Activated CD4-positive, alpha-beta memory T cell treated with anti-CD3 and anti-CD28 coated beads, Interleukin-2, amount 10 ng/mL, durations not matched to agents 7 days and 5 days (primary cell): ENCODE measurements around the gene TMCC1. TPM values are rescaled to one million over a fixed set of nuclear protein-coding genes. Genes with fewer than 3 reads are reported as not detected.
"Not testable (repeated sequence)": the region's sequence is repeated elsewhere in the genome, so short reads cannot be mapped to it uniquely, and the experiment has no call there.

Source experiments
- CTCF ChIA-PET: fragments of 350-600 bp; sonication (Branson Sonifier 250); formaldehyde crosslinking; loops from one replicate; lab custom pipeline; 2021; ENCODE audit warnings: antibody characterized with exemption, inconsistent platforms; lab: Charles Lee
- POLR2A ChIA-PET: fragments of 350-600 bp; sonication (Branson Sonifier 250); formaldehyde crosslinking; loops from one replicate; lab custom pipeline; 2021; ENCODE audit warnings: antibody characterized with exemption; lab: Charles Lee
- DNase-seq: peaks from one replicate; pipeline ENCODE4 v3.0.0-alpha.2; 2020
- H3K27ac Mint-ChIP-seq: one replicate; pipeline ENCODE4 v1.8.0; 2021; ENCODE audit warnings: mild to moderate bottlenecking, mixed read lengths
- H3K27me3 Mint-ChIP-seq: one replicate; pipeline ENCODE4 v1.8.0; 2021; ENCODE audit warnings: mixed read lengths
- H3K36me3 Mint-ChIP-seq: one replicate; pipeline ENCODE4 v1.8.0; 2021; ENCODE audit warnings: low read depth, mixed read lengths
- H3K4me1 Mint-ChIP-seq: one replicate; pipeline ENCODE4 v1.8.0; 2021; ENCODE audit warnings: mixed read lengths
- H3K4me3 Mint-ChIP-seq: one replicate; pipeline ENCODE4 v1.8.0; 2021; ENCODE audit warnings: mild to moderate bottlenecking, mixed read lengths
- H3K9me3 Mint-ChIP-seq: one replicate; pipeline ENCODE4 v1.8.0; 2021; ENCODE audit warnings: mixed read lengths
- total RNA-seq, 2 experiments: library from RNA; stranded (reverse); gene quantifications; one replicate each; pipeline ENCODE4 v1.2.3, GENCODE V29; 2021

TMCC1 gene
- total RNA-seq, 2 experiments from 2014 or later = 18.5 to 20.4 TPM

GRCh38 chr3:129855170-129855831 is 38.2 kb downstream of the TMCC1 start:
- no peaks in the 10 kb centered on the region for H3K9me3 Mint-ChIP-seq
- H3K4me3 Mint-ChIP-seq = no peak overlapping the region
- peaks cover 21% of the 10 kb centered on the region for H3K36me3 Mint-ChIP-seq
- ChIA-PET CTCF (no interaction called here), POLR2A (interaction anchor here (1.1 kb wide), 1 partner anchor 37 kb away, joined by 3 read pairs; no protein-coding TSS in a partner anchor)
- peaks cover 11% of the 10 kb centered on the region for H3K4me1 Mint-ChIP-seq
- no peak overlapping the region for H3K27ac Mint-ChIP-seq
- DNase-seq = no peak
- H3K27me3 Mint-ChIP-seq = no peaks in the 10 kb centered on the region

DNA sequence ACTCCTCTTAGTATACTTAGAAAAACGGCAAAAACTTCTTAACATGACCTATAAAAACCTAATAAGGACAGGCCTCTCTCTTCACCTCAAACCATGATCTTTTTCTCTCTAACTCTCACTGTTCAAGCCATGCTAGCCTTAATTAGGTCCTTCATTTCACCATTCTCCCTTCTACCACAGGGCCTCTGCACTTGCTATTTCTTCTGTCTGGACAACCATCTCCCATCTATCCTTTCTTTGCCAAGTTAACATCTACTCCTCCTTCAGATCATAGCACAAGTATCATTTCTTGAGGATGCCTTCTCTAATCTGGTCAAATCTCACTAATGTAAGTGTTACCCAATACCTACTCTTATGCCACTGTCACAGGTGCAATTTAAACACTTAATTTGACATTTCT is 39.1 kb downstream of the TMCC1 start:
- peaks cover 25% of the 10 kb centered on the region for H3K36me3 Mint-ChIP-seq
- no peaks in the 10 kb centered on the region for H3K9me3 Mint-ChIP-seq
- H3K27me3 Mint-ChIP-seq = no peaks in the 10 kb centered on the region
- peaks cover 11% of the 10 kb centered on the region for H3K4me1 Mint-ChIP-seq
- no peak overlapping the region for H3K4me3 Mint-ChIP-seq
- no peak for DNase-seq
- POLR2A ChIA-PET = interaction anchor here (1.1 kb wide), 1 partner anchor 38 kb away, joined by 3 read pairs; no protein-coding TSS in a partner anchor
- H3K27ac Mint-ChIP-seq = no peak overlapping the region
- CTCF ChIA-PET = no interaction called here

GRCh38 chr3:129845956-129846355 is 47.6 kb downstream of the TMCC1 start:
- CTCF ChIA-PET = no interaction called here

DNA sequence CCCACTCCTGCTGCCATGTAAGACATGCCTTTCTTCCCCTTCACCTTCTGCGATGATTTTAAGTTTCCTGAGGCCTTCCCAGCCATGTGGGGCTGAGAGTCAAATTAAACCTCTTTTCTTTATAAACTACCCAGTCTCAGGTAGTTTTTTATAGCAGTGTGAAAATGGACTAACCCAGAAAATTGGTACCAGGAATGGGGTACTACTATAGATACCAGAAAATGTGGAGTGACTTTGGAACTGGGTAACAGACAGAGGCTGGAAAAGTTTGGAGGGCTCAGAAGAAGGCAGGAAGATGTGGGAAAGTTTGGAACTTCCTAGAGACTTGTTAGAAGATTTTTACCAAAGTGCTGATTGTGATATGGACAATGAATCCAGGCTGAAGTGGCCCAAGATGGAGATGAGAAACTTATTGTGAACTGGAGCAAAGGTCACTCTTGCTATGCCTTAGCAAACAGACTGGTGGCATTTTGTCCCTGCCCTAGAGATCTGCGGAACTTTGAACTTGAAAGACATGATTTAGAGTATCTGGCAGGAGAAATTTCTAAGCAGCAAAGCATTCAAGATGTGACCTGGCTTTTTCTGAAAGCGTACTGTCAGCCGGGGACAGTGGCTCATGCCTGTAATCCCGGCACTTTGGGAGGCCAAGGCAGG is 52.7 kb downstream of the TMCC1 start:
- Mint-ChIP-seq H3K4me1 (no peaks in the 10 kb centered on the region), H3K27me3 (no peaks in the 10 kb centered on the region)
- POLR2A ChIA-PET = no interaction called here

More at GRCh38 chr3:129845956-129846355, 47.6 kb downstream of the TMCC1 start:
- no peak for DNase-seq
- Mint-ChIP-seq H3K36me3 (peaks cover 26% of the 10 kb centered on the region), H3K27ac (no peak overlapping the region), H3K4me3 (no peak overlapping the region), H3K9me3 (peaks cover 6% of the 10 kb centered on the region), H3K27me3 (no peaks in the 10 kb centered on the region), H3K4me1 (no peaks in the 10 kb centered on the region)
- POLR2A ChIA-PET = no interaction called here

GRCh38 chr3:129838086-129838485 is 55.4 kb downstream of the TMCC1 start:
- Mint-ChIP-seq H3K27me3 (no peaks in the 10 kb centered on the region), H3K4me1 (no peaks in the 10 kb centered on the region), H3K27ac (no peak overlapping the region), H3K36me3 (peaks cover 9% of the 10 kb centered on the region), H3K4me3 (no peak overlapping the region), H3K9me3 (peaks cover 3% of the 10 kb centered on the region)
- POLR2A ChIA-PET = no interaction called here
- CTCF ChIA-PET = no interaction called here
- no peak for DNase-seq

More for the DNA sequence above, 52.7 kb downstream of the TMCC1 start:
- Mint-ChIP-seq H3K27ac (no peak overlapping the region), H3K9me3 (peaks cover 6% of the 10 kb centered on the region), H3K36me3 (peaks cover 12% of the 10 kb centered on the region), H3K4me3 (no peak overlapping the region)
- CTCF ChIA-PET = no interaction called here
- no peak for DNase-seq

GRCh38 chr3:129837065-129837642 is 56.4 kb downstream of the TMCC1 start:
- H3K27me3 Mint-ChIP-seq = no peaks in the 10 kb centered on the region
- DNase-seq = no peak
- CTCF ChIA-PET = no interaction called here
- H3K27ac Mint-ChIP-seq = no peak overlapping the region
- H3K4me1 Mint-ChIP-seq = peaks cover under 1% of the 10 kb centered on the region
- H3K36me3 Mint-ChIP-seq = peaks cover 5% of the 10 kb centered on the region
- H3K4me3 Mint-ChIP-seq = no peak overlapping the region
- H3K9me3 Mint-ChIP-seq = peaks cover 3% of the 10 kb centered on the region
- POLR2A ChIA-PET = no interaction called here

DNA sequence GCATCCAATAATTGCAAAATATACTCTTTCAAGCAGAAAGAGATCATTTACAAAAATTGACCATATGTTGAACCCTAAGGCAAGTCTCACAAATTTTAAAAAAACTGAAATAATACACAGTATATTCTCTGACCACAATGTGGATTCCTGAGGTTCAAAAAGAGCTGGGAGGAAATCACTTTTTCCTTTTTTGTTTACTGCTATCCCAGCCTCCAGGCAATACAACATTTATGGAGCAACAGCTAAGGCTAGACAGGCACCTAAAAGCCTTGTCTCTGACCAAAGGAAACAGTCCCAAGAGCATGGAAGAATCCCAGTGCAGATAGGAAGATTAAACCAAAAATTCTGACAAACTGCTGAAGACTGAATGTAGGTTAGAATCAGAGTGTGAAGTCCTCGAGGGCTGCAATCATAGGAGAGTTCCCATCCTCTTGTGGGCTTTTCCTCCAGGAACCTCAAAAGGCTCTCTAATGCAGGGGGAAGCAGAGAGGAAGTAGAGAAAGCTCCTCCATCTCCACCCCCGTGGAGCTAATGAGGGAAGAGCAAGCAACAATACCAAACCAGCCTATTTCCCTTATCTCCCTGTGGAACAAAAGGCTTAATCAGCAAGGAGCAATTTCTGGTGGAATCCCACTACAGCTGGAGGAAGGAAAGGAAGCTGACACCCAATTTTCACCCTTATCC is 57.0 kb downstream of the TMCC1 start:
- Mint-ChIP-seq H3K4me1 (peaks cover 3% of the 10 kb centered on the region), H3K9me3 (no peaks in the 10 kb centered on the region), H3K27me3 (no peaks in the 10 kb centered on the region), H3K36me3 (peaks cover 5% of the 10 kb centered on the region), H3K4me3 (no peak overlapping the region), H3K27ac (no peak overlapping the region)
- no peak for DNase-seq
- CTCF ChIA-PET = interaction anchor here (0.5 kb wide), 1 partner anchor 101 kb away, joined by 3 read pairs; no protein-coding TSS in a partner anchor
- POLR2A ChIA-PET = no interaction called here

DNA sequence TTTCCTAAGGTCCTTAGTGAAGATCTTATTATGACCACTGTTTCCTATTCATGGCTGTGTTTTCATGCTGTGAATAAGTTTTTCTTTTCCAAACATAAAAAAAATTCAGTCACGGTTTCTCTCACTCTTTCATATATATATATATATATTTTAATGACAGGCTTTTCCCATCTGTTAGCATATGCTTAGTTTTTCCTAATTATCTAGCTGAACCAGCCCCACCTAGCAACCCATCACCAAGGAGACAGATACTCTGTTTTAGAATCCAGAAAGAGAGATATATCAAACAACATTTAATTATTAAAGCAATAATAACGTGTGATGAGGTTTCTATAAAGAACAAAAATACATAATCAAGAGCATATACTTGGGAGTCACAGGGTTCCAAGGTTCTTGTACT is 58.3 kb downstream of the TMCC1 start:
- POLR2A ChIA-PET = interaction anchor here (0.8 kb wide), 1 partner anchor 57 kb away, joined by 3 read pairs; no protein-coding TSS in a partner anchor
- CTCF ChIA-PET = no interaction called here
- no peak overlapping the region for H3K4me3 Mint-ChIP-seq
- H3K27ac Mint-ChIP-seq = no peak overlapping the region
- no peaks in the 10 kb centered on the region for H3K9me3 Mint-ChIP-seq
- no peaks in the 10 kb centered on the region for H3K36me3 Mint-ChIP-seq
- no peak for DNase-seq
- peaks cover 3% of the 10 kb centered on the region for H3K4me1 Mint-ChIP-seq
- H3K27me3 Mint-ChIP-seq = no peaks in the 10 kb centered on the region

GRCh38 chr3:129834580-129834979 is 58.9 kb downstream of the TMCC1 start:
- Mint-ChIP-seq H3K9me3 (no peaks in the 10 kb centered on the region), H3K36me3 (no peaks in the 10 kb centered on the region), H3K27me3 (no peaks in the 10 kb centered on the region), H3K4me3 (no peak overlapping the region), H3K27ac (no peak overlapping the region), H3K4me1 (peaks cover 3% of the 10 kb centered on the region)
- POLR2A ChIA-PET = interaction anchor here (0.8 kb wide), 1 partner anchor 58 kb away, joined by 3 read pairs; no protein-coding TSS in a partner anchor
- DNase-seq = no peak
- CTCF ChIA-PET = no interaction called here

DNA sequence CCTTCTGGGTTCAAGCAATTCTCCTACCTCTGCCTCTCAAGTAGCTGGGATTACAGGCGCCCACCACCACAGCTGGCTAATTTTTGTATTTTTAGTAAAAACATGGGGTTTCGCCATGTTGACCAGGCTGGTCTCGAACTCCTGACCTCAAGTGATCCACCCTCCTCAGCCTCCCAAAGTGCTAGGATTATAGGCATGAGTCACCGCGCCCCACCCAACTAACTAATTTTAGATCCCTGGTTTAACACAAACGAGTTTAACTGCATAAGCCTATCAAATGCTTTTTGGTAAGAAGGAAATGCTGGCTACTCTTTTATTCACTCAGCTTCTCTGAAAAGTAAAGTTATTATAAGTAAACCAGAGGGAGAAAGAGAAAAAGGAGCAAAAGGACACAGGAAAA is 61.6 kb downstream of the TMCC1 start:
- POLR2A ChIA-PET, H3K27ac Mint-ChIP-seq, H3K36me3 Mint-ChIP-seq, H3K9me3 Mint-ChIP-seq, H3K27me3 Mint-ChIP-seq, H3K4me3 Mint-ChIP-seq, DNase-seq: not testable (repeated sequence)
- peaks cover 18% of the 10 kb centered on the region for H3K4me1 Mint-ChIP-seq
- CTCF ChIA-PET = interaction anchor here (1.2 kb wide), 1 partner anchor 183 kb away, joined by 4 read pairs; no protein-coding TSS in a partner anchor

GRCh38 chr3:129831503-129831902 is 62.0 kb downstream of the TMCC1 start:
- H3K4me3 Mint-ChIP-seq = no peak overlapping the region
- H3K36me3 Mint-ChIP-seq = no peaks in the 10 kb centered on the region
- no peak overlapping the region for H3K27ac Mint-ChIP-seq
- H3K9me3 Mint-ChIP-seq = no peaks in the 10 kb centered on the region
- ChIA-PET CTCF (interaction anchor here (1.2 kb wide), 1 partner anchor 182 kb away, joined by 4 read pairs; no protein-coding TSS in a partner anchor), POLR2A (no interaction called here)
- peaks cover 22% of the 10 kb centered on the region for H3K4me1 Mint-ChIP-seq
- no peaks in the 10 kb centered on the region for H3K27me3 Mint-ChIP-seq
- DNase-seq = no peak

DNA sequence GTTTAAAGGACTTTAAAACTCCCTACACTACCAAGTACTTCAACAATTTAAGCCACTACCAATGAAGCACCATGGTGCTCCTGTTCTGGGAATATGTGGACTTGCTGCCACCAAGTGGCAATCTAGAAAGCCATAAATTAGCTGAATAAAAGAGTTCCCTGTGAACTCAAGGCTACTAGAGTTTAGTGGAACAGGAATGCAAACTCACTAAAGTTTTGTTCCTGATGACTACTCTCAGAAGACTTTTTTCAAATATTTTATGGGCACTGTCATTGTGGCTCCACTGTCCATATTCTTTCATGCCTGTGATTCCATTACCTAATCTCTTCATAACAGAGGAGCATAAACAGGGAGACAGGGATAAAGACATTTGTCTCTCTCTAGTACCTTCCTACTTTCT is 63.9 kb downstream of the TMCC1 start:
- peak; percentile 22 for DNase-seq
- H3K27me3 Mint-ChIP-seq = no peaks in the 10 kb centered on the region
- H3K4me1 Mint-ChIP-seq = peaks cover 26% of the 10 kb centered on the region
- CTCF ChIA-PET = interaction anchor here (1.2 to 1.9 kb wide), 4 partner anchors 80 to 446 kb away, joined by 4 to 7 read pairs (median 6); no protein-coding TSS in a partner anchor
- H3K4me3 Mint-ChIP-seq = no peak overlapping the region
- peak overlapping the region; percentile 37 for H3K27ac Mint-ChIP-seq
- no peaks in the 10 kb centered on the region for H3K36me3 Mint-ChIP-seq
- POLR2A ChIA-PET = no interaction called here
- no peaks in the 10 kb centered on the region for H3K9me3 Mint-ChIP-seq
